DMS53 (cell line): ENCODE results near the gene SUMO3.
A peak's percentile ranks its signal among the peaks of the same experiment; 100 is the strongest.

ENCODE experiments used
- DNase-seq: peaks from one replicate; lab custom pipeline; 2025; lab: John Stamatoyannopoulos, UW

SUMO3 gene

DNA sequence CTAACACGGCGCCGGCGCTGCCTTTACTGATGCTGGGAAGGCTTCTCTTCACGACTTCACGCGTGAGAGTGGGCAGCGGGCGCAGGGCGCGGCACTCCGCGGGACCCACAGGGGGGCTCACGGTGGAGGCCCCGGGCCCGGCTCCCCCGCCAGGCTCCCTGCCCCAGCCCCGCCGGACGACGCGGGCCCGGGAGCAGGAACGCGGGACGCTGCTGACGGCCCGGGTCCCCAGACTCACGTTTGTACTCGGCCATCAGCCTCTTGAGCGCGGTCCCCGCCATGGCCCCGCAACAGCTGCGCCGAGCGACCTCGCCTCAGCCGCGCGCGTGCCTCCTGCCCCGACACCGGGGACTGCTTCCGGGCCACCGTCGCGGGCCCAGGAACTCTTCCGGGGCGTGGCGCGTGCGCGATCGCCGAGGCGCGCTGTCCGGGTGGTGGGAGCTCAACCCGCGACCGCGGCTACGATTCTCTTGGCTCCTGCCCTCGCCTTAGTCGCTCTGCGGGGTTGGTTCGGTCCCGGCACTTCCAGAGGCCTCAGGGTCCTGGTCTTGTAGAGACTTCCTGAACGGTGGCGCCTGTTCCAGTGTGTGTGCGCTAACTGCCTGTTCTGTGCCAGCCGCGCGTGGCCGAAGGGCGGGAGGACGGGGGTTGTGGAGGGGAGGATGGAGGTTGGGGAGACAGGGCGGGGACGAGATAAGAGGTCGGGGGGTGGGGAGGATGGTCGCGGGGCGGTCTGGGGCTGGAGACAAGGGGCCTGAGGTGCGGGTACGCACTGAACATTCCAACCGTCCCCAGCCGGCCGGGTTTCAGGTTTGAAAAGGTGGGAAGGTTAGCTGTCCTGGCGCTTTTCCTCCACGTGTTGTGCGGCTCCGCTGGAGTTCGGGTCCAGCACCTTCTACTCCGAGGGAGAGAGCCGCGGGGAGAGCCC lies 16.1 kb downstream of the SUMO3 start, which contains the start of gene UBE2G2:
UBE2G2 (minus strand) TSS at position 353 of the 928 bp plus-strand sequence; CDS start at position 281, 72 bp downstream.
- DNase-seq: peak; percentile 86

- DNase-seq: peak; percentile 61
These were observed 16.8 kb downstream of the SUMO3 start for GRCh38 chr21:44800971-44801467.

- peak; percentile 20 for DNase-seq
These were observed 17.8 kb downstream of the SUMO3 start for GRCh38 chr21:44800103-44800502.

GRCh38 chr21:44799646-44800045 lies 18.2 kb downstream of the SUMO3 start:
- DNase-seq: no peak

DNA sequence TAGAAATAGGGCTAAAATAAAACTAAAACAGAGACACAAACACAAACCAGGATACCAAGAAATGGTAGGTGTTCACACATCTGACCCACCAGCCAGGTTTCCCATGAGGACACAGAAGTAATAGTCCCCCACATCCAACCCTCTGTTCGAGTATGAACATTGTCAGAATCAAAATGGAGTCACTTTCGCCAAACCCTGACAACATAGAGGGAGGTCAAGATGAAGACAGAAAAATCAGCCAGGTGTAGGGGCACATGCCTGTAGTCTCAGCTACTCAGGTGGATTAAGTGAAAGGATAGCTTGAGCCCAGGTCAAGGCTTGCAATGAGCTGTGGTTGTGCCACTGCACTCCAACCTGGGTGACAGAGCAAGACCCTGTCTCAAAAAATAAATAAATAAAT lies 20.1 kb downstream of the SUMO3 start:
- DNase-seq: no peak

- no peak for DNase-seq
These were observed 22.5 kb downstream of the SUMO3 start for GRCh38 chr21:44795342-44795741.

DNA sequence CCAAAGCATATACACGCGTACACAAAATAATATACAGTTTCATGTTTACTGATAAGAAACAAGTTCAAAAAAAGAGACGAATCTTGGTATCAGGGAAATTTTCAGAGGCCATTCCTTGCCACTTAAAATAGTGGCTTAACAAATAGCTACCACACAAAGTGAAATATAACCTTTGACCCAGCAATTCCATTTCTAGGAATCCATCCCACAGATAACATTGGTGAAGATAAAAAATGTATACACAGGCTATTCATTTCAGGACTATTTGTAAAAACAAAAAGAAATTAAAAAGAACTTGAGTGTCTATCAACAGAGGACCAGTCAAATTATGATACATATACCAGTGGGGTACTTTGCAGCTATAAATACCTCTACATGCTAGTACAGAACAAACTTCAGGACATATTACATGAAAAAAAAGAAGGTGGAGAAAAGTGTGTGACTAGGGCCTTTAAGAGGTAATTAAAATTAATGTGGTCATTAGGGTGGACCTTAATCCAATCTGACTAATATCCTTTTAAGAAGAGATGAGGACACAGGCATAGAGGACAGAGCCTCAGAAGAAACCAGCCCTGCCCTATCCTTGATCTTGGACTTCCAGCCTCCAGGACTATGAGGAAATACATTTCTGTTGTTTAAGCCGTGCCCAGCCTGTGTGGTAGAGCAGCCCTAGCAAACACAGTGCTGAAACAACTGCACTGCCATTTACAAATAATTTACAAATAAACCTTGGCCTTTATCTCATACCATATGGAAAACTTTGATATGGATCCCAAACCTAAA lies 24.1 kb downstream of the SUMO3 start:
- DNase-seq: no peak

- peak; percentile 72 for DNase-seq
These were observed 24.9 kb downstream of the SUMO3 start for GRCh38 chr21:44792702-44793591.

DNA sequence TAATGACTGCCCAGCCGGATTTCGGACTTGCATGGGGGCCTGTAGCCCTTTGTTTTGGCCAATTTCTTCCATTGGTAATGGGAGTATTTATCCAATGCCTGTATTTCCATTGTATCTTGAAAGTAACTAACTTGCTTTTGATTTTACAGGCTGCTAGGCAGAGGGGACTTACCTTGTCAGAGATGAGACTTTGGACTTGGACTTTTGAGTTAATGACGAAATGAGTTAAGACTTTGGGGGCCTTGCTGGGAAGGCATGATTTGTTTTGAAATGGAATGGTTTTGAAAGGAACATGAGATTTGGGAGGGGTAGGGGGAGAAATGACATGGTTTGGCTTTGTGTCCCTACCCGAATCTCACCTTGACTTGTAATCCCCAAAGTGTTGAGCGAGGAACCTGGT lies 25.9 kb downstream of the SUMO3 start:
- DNase-seq: no peak

DNA sequence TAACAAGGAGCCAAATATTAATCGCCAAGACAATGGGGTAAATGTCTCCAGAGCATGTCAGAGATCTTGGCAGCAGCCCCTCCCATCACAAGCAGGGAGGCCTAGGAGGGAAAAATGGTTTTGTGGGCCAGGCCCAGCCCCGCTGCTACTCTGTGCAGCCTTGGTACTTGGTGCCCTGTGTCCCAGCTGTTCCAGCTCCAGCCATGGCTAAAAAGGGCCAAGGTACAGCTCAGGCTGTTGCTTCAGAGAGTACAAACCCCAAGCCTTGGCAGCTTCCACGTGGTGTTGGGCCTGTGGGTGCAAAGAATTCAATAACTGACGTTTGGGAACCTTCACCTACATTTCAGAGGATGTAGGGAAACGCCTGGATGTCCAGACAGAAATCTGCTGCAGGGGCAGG lies 26.6 kb downstream of the SUMO3 start:
- no peak for DNase-seq

DNA sequence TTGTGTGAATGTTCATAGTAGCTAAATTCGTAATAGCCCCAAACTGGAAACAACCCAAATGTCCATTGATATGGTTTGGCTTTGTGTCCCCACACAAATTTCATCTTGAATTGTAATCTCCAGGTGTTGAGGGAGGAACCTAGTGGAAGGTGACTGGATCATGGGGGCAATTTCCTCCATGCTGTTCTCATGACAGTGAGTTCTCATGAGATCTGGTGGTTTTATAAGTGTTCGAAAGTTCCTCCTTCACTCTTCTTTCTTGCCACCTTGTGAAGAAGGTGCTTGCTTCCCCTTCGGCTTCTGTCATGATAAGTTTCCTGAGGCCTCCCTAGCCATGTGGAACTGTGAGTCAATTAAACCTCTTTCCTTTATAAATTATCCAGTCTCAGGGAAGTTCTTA lies 27.5 kb downstream of the SUMO3 start:
- no peak for DNase-seq

GRCh38 chr21:44789880-44790279 lies 28.0 kb downstream of the SUMO3 start:
- DNase-seq: no peak

DNA sequence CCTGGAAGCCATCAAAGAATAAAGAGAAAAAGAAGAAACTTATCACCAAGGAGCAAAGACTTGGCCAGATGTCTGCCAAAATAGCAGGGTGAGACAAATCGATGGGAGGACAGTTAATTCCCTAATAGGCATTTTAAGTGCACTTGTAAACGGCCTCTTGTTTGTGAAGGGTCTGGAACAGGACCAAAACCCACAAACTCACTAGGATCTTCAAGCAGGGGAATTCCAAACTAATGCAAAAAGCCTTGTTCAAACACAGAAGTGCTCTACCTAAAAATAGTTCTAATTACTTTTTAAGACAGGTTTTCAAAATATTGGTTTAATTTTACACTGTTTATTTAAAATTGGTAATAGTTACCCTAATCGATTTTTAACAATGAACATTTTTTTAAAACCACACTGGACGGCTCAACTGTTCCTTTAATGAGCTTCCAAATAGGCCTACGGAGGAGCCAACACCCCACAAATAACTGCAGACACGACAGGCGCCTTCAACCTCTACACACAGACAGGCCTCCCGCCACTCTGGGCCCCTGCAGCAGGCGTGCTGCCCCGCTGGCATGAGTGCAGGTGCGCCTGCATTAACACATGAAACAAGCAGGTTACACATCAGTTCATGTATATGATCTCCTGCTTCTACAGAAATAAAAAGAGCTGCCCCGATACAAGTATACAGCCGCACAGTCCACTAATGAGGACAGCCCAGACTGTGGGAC lies 32.1 kb downstream of the SUMO3 start:
- DNase-seq: peak; percentile 45

GRCh38 chr21:44784810-44785209 lies 33.1 kb downstream of the SUMO3 start:
- DNase-seq: no peak

GRCh38 chr21:44783020-44783696 lies 34.7 kb downstream of the SUMO3 start:
- DNase-seq: no peak

DNA sequence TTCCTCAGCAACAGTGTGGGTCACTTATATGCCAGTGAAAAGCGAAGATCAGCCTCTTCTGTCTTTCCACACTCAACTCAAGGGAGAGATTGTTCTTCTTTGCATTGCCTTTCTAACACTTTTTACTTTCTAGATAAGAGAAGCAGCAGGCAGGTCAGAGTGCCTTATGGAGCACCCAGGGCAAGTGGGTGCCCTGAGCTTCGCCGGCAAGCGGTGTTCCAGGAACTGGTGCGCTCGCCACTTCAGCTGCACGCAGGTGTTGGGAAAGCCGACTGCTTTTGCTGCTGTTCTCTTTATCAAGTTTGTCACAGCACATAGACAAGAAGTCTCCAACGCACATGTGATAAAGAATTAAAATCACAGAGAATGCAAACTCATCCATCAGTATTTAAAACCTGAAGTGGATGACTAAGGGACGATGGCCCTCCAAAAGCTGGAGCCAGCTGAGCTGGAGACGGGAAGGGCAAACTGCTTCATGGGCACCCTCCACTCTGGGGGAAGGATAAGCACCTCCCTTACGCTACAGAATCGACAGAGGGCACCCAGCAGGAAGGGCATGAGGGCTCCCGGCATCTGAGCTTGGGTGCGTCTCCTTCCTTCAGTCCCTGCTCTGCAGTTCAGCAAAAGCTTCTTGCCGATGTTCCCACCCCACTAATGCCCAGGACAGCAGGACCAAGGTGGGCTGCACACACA lies 36.9 kb downstream of the SUMO3 start:
- DNase-seq: no peak

GRCh38 chr21:44780137-44780502 lies 37.7 kb downstream of the SUMO3 start:
- no peak for DNase-seq

GRCh38 chr21:44779417-44780136 lies 38.3 kb downstream of the SUMO3 start:
- no peak for DNase-seq

DNA sequence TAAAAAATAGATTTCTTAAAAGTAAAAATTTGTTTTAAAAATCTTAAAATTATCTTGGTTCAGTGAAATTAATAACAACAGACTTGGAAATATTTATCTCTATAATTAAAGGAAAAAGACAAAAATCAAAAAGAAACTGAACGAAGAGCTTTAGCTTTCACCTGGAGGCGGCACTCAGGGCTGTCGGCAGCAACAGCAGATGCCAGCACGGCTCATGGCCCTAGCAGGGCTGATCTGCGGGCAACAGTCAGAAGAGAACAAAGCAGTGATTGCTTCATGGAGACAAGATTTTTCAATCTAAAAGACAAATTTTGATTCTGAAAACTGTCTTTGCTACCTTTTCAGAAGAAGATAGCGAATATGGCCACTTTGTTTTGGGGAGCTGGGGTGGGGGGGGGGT lies 38.9 kb downstream of the SUMO3 start:
- no peak for DNase-seq
